GM12872 (cell line): ENCODE data around the gene ZDHHC7.

ENCODE experiments used
- CTCF ChIP-seq: IDR thresholded peaks from 3 replicates; pipeline ENCODE4 v1.5.1; 2011; ENCODE audit warnings: low read depth, mild to moderate bottlenecking, low read length, moderate library complexity; ENCODE audit not compliant: insufficient read depth

ZDHHC7 gene

DNA sequence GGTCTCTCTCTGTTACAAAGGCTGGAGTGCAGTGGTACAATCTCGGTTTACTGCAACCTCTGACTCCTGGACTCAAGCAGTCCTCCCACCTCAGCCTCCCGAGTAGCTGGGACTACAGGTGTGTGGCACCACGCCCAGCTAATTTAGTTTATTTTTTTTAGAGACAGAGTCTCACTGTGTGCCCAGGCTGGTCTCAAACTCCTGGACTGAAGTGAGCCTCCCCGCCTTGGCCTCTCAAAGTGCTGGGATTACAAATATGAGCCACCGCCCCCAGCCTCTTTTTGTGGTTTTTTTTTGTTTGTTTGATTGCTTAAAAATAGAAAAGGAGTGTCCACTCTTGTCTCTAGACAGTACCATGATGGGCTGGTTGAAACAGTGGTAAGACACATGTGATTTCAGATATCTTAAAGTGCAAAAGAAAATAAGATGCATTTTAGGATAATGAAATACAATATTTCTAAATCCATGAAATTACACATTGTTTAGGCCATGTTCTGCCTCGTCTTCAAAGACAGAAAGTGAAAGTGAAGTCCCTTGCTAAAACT is 43.7 kb upstream of the ZDHHC7 start:
- TF ChIP-seq CTCF, result no peak

- TF ChIP-seq CTCF, result no peak
Observed at GRCh38 chr16:85052536-85052935, 41.2 kb upstream of the ZDHHC7 start.

GRCh38 chr16:85051683-85052082 is 40.3 kb upstream of the ZDHHC7 start:
- no peak for TF ChIP-seq CTCF

GRCh38 chr16:85051067-85051581 is 39.8 kb upstream of the ZDHHC7 start:
- TF ChIP-seq CTCF, result no peak

DNA sequence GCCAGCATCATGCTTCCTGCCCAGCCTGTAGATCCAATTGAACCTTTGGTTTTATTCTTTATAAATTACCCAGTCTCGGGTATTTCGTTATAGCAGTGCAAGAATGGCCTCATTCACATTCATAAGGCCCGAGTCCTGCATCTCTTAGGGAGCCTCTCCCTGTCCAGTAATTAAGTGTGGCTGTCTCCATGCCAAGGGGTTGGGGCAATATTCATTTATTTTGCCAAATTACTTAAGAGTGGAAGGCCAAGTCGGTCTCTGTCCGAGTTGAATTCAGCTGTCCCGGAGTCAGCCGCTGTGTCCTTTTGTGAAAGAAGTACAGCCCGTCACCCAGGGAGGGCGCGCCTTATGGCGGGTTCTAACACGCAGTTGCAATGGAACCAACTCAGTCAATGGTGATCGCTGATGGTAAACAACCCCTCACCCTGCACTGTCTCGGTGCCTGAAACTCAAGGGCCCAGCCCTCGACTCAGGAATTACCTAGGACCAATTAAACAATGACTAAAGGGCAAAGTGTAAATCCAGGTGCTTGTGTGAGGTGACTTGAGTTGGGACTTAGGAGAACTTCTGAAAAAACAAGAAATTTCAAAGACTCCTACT is 38.5 kb upstream of the ZDHHC7 start:
- TF ChIP-seq CTCF, result no peak

- no peak for TF ChIP-seq CTCF
Observed at GRCh38 chr16:85048921-85049562, 37.7 kb upstream of the ZDHHC7 start.

GRCh38 chr16:85047867-85048455 is 36.6 kb upstream of the ZDHHC7 start:
- TF ChIP-seq CTCF, result no peak
